ENCODE results near the gene NAA38. TPM values are rescaled to one million over a fixed set of nuclear protein-coding genes. Genes with fewer than 3 reads are reported as not detected.

Gene NAA38
- 191 to 232 TPM (median 215 TPM) in 5 replicates for total RNA-seq (2022; extraction: Qiagen RNA extraction; ENCODE audit: low read depth)

DNA sequence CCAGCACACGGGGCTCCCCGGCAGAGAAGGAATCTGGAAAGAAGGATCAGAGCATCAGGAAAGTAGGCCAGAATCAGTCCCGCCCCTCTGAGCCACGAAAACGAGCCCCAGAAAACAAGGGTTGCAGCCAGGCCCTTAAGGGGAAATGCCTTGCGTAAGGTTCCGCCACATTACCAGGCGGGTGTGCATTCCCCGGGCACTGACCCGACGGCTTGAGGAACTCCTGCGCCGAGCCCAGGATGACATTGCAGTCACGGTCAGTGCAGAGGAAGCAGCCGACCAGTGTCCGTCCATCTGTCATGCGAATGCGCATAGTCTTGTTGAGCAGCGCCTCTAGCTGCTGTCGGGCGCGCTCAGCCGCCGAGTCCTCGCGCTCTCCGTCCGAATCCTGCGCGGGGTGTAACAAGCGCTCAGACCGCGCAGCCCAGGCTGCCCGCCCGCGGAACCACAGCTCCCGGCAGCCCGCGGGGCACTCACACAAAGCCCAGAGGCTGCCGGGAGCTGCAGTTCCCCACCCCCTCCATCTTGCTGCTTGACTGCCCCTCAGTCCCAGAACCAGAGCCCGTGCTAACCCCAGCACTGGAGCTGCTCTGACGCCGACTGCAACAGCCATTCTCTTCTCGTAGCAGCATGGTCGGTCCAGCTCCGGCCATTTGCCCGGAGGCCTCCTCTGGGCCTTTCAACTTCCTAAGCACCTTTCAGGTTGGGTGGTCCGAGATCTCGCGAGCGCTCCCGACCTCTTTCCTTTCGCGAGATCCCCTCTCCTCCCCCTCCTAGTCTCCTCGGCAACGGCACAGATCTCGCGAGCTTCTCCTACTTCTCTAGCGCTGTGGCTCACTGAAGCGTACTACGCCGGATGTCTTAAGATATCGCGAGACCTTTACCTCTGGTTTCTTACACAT lies at the start of gene NAA38:
NAA38 (minus strand) TSS at position 749 of the 902 bp plus-strand sequence; CDS start at position 653, 96 bp downstream.

GRCh38 chr17:7888184-7888920 lies 31.0 kb upstream of the NAA38 start, which contains the start of gene CHD3:
CHD3 (plus strand) TSS chr17:7888789; CDS start chr17:7889001, 212 bp downstream.

GRCh38 chr17:7857713-7858521 lies 558 bp upstream of the NAA38 start, which contains the start of gene CYB5D1:
CYB5D1 (plus strand) TSS chr17:7858003; CDS start chr17:7858135, 132 bp downstream.

GRCh38 chr17:7854851-7855659 lies 2.3 kb downstream of the NAA38 start, which contains the start of gene TMEM88:
TMEM88 (plus strand) TSS chr17:7855066; CDS start chr17:7855075, 9 bp downstream.

GRCh38 chr17:7833795-7834541 lies 23.4 kb downstream of the NAA38 start, which contains the start of gene KDM6B:
KDM6B (plus strand) TSS chr17:7834217; CDS start chr17:7845555, 11,338 bp downstream.

Other genes starting within 250 kb of the NAA38 start
- gene FXR2, start 242.7 kb downstream of the NAA38 start, total RNA-seq (2022; extraction: Qiagen RNA extraction; ENCODE audit: low read depth) = 59.9 to 63.2 TPM (median 61.1 TPM) in 5 replicates
- 75.9 to 92.6 TPM (median 88.1 TPM) in 5 replicates for gene SAT2, start 229.7 kb downstream of the NAA38 start, total RNA-seq (2022; extraction: Qiagen RNA extraction; ENCODE audit: low read depth)
- 0.38 to 0.70 TPM (median 0.50 TPM) in 5 replicates for gene SHBG, start 227.4 kb downstream of the NAA38 start, total RNA-seq (2022; extraction: Qiagen RNA extraction; ENCODE audit: low read depth)
- gene ATP1B2, start 206.6 kb downstream of the NAA38 start, total RNA-seq (2022; extraction: Qiagen RNA extraction; ENCODE audit: low read depth) = 0.13 to 0.27 TPM (median 0.24 TPM) in 5 replicates
- 50.2 to 60.1 TPM (median 56.6 TPM) in 5 replicates for gene TP53, start 170.1 kb downstream of the NAA38 start, total RNA-seq (2022; extraction: Qiagen RNA extraction; ENCODE audit: low read depth)
- 33.2 to 47.3 TPM (median 45.3 TPM) in 5 replicates for gene WRAP53, start 169.1 kb downstream of the NAA38 start, total RNA-seq (2022; extraction: Qiagen RNA extraction; ENCODE audit: low read depth)
- 1.2 to 1.9 TPM (median 1.6 TPM) in 5 replicates for gene EFNB3, start 152.4 kb downstream of the NAA38 start, total RNA-seq (2022; extraction: Qiagen RNA extraction; ENCODE audit: low read depth)
- gene DNAH2, start 139.8 kb downstream of the NAA38 start, total RNA-seq (2022; extraction: Qiagen RNA extraction; ENCODE audit: low read depth) = 0.01 to 0.09 TPM (median 0.02 TPM) in 5 replicates
- gene KDM6B, start 23.3 kb downstream of the NAA38 start, total RNA-seq (2022; extraction: Qiagen RNA extraction; ENCODE audit: low read depth) = 17.7 to 24.0 TPM (median 19.0 TPM) in 5 replicates
- 0.57 to 1.7 TPM (median 0.96 TPM) in 5 replicates for gene TMEM88, start 2.5 kb downstream of the NAA38 start, total RNA-seq (2022; extraction: Qiagen RNA extraction; ENCODE audit: low read depth)
- gene CYB5D1, start 444 bp upstream of the NAA38 start, total RNA-seq (2022; extraction: Qiagen RNA extraction; ENCODE audit: low read depth) = 21.2 to 25.1 TPM (median 23.1 TPM) in 5 replicates
- gene CHD3, start 31.2 kb upstream of the NAA38 start, total RNA-seq (2022; extraction: Qiagen RNA extraction; ENCODE audit: low read depth) = 66.5 to 79.7 TPM (median 70.3 TPM) in 5 replicates
- gene RNF227, start 58.7 kb upstream of the NAA38 start, total RNA-seq (2022; extraction: Qiagen RNA extraction; ENCODE audit: low read depth) = 1.4 to 2.0 TPM (median 1.6 TPM) in 5 replicates
- 1.8 to 3.3 TPM (median 2.4 TPM) in 5 replicates for gene KCNAB3, start 72.3 kb upstream of the NAA38 start, total RNA-seq (2022; extraction: Qiagen RNA extraction; ENCODE audit: low read depth)
- gene TRAPPC1, start 74.4 kb upstream of the NAA38 start, total RNA-seq (2022; extraction: Qiagen RNA extraction; ENCODE audit: low read depth) = 271 to 324 TPM (median 289 TPM) in 5 replicates
- gene CNTROB, start 74.6 kb upstream of the NAA38 start, total RNA-seq (2022; extraction: Qiagen RNA extraction; ENCODE audit: low read depth) = 37.7 to 45.9 TPM (median 41.4 TPM) in 5 replicates
- gene GUCY2D, start 145.1 kb upstream of the NAA38 start, total RNA-seq (2022; extraction: Qiagen RNA extraction; ENCODE audit: low read depth) = not detected in 5 replicates
- not detected in 5 replicates for gene ALOX15B, start 181.5 kb upstream of the NAA38 start, total RNA-seq (2022; extraction: Qiagen RNA extraction; ENCODE audit: low read depth)
- 0.75 to 2.1 TPM (median 1.2 TPM) in 5 replicates for gene ALOX12B, start 230.2 kb upstream of the NAA38 start, total RNA-seq (2022; extraction: Qiagen RNA extraction; ENCODE audit: low read depth)

Data from A549 treated with DMSO at 1 μM for 4 hours (cell line).